ENCODE data around the gene VCAM1.
A peak's percentile ranks its signal among the peaks of the same experiment; 100 is the strongest.
"Not testable (repeated sequence)": the region's sequence is repeated elsewhere in the genome, so short reads cannot be mapped to it uniquely, and the experiment has no call there.

Gene VCAM1, protein sequence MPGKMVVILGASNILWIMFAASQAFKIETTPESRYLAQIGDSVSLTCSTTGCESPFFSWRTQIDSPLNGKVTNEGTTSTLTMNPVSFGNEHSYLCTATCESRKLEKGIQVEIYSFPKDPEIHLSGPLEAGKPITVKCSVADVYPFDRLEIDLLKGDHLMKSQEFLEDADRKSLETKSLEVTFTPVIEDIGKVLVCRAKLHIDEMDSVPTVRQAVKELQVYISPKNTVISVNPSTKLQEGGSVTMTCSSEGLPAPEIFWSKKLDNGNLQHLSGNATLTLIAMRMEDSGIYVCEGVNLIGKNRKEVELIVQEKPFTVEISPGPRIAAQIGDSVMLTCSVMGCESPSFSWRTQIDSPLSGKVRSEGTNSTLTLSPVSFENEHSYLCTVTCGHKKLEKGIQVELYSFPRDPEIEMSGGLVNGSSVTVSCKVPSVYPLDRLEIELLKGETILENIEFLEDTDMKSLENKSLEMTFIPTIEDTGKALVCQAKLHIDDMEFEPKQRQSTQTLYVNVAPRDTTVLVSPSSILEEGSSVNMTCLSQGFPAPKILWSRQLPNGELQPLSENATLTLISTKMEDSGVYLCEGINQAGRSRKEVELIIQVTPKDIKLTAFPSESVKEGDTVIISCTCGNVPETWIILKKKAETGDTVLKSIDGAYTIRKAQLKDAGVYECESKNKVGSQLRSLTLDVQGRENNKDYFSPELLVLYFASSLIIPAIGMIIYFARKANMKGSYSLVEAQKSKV

DNA sequence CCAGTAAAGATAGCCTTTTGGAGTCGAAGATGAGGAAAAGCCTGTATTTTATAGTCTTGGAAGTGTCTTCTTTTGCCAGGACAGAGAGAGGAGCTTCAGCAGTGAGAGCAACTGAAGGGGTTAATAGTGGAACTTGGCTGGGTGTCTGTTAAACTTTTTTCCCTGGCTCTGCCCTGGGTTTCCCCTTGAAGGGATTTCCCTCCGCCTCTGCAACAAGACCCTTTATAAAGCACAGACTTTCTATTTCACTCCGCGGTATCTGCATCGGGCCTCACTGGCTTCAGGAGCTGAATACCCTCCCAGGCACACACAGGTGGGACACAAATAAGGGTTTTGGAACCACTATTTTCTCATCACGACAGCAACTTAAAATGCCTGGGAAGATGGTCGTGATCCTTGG, at the start of gene VCAM1:
Gene VCAM1 (plus strand): TSS at position 253 of the 400 bp plus-strand sequence. CDS start 119 bp downstream, at position 372.
- peak; percentile 60 for DNase-seq (ENCODE audit: low read depth)

- DNase-seq (ENCODE audit: low read depth): no peak
Observed at GRCh38 chr1:100670083-100670482, 49.5 kb upstream of the VCAM1 start.

GRCh38 chr1:100671601-100672000, 47.9 kb upstream of the VCAM1 start:
- peak; percentile 7 for DNase-seq (ENCODE audit: low read depth)

GRCh38 chr1:100683448-100684349, 35.8 kb upstream of the VCAM1 start:
- DNase-seq (ENCODE audit: low read depth): no peak

- peak; percentile 67 for DNase-seq (ENCODE audit: low read depth)
Observed at GRCh38 chr1:100699744-100700143, 19.8 kb upstream of the VCAM1 start.

DNA sequence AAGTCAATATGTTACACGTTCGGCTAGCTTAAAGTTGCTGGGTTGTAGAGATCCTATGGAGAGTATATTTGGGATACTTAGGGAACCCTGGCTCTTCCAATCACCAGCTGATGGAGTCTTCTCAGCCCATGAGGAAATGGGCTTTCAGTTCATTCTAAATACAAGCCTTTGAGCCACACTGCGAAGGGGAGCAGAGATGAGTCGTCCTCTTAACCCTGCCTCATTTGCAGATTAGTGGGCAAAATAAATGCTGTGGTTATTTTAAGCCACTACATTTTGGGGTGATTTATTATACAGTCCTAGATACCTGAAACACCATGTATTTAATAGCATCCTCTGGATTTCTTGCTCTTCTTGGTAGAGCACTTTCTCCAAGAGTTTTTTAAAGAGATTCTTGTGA, 19.0 kb upstream of the VCAM1 start:
- peak; percentile 24 for DNase-seq (ENCODE audit: low read depth)

- DNase-seq (ENCODE audit: low read depth): no peak
Observed at GRCh38 chr1:100703052-100703451, 16.5 kb upstream of the VCAM1 start.

DNA sequence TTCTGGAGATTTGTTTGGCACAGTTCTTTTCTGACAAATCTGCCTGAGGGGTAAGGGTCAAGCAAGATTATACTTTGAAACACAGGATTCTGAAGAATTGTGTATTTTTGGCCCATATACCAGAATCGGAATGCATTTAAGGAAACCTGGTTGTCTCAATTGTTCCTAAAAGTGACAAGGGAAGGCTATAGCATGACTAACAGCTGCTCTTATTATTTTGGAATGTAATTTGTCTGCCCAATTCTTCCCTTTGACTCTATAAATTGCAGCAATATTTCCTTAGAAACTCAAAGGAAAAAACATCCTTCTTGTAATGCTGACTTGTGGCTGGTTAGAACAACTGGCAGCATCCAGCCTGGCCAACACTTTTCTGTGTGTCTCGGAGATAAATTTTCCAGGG, 15.8 kb upstream of the VCAM1 start:
- DNase-seq (ENCODE audit: low read depth): no peak

- DNase-seq (ENCODE audit: low read depth): no peak
Observed at GRCh38 chr1:100704473-100704872, 15.1 kb upstream of the VCAM1 start.

GRCh38 chr1:100706296-100706695, 13.2 kb upstream of the VCAM1 start:
- no peak for DNase-seq (ENCODE audit: low read depth)

DNA sequence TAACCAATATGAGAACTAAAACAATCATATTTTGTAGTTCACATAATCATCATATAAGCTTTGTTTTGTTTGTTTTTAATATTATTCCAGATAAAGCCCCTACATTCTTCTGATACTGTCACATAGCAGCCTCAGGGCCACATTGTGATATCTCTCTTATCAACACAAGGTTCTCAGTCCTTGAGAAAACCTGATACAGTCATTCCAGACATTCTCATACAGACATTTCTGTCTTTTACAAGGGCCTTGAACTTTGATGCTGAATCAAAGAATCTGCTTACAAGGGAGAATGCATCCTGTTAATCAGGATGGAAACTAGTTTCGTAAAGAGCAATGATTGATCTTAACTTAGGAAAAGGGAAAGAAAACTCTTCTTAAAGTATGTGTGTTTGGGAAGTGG, 12.7 kb upstream of the VCAM1 start:
- DNase-seq (ENCODE audit: low read depth): no peak

GRCh38 chr1:100708476-100709062, 11.0 kb upstream of the VCAM1 start:
- peak; percentile 55 for DNase-seq (ENCODE audit: low read depth)

DNA sequence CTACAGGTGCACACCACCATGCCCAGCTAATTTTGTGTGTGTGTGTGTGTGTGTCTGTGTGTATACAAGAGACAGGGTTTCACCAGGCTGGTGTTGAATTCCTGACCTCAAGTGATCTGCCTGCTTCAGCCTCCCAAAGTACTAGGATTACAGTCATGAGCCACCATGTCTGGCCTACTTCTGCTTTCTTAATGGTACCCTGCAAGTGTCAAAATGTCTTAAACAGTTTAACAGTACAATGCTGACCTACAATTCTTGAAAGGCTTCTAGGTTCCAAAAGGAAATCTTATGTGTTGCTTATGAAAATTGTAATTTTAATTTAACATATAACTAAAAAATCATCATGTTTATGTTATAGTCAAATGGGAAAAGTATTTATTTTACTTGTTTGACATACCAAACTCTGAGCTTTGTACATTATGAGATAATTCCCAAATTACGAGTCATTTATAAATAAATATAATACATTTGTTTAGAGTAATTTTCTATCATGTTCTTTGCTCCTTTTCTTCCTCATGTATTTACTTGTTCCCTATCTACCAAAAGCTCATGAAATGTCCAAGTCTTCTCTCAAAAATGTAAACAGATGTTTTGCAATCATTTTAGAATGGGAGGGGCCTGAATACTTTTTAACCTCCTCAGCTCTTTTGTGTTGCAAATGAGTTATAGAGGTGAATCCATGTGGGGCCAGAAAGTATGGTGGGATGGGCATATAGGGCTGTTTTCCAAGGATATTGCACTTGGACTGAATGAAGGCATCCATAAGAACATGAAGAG, 8.4 kb upstream of the VCAM1 start:
- DNase-seq (ENCODE audit: low read depth): peak; percentile 77

DNA sequence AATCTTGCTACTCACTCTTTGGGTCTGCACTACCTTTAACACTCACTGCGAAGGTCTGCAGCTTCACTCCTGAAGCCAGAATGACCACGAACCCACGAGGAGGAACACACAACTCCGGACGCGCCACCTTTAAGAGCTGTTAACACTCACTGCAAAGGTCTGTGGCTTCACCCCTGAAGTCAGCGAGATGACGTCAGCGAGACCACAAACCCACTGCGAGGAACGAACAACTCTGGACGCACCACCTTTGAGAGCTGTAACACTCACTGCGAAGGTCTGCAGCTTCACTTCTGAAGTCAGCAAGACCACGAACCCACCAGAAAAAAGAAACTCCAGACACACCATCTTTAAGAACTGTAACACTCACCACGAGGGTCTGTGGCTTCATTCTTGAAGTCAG, 6.5 kb upstream of the VCAM1 start:
- not testable (repeated sequence) for DNase-seq (ENCODE audit: low read depth)

DNA sequence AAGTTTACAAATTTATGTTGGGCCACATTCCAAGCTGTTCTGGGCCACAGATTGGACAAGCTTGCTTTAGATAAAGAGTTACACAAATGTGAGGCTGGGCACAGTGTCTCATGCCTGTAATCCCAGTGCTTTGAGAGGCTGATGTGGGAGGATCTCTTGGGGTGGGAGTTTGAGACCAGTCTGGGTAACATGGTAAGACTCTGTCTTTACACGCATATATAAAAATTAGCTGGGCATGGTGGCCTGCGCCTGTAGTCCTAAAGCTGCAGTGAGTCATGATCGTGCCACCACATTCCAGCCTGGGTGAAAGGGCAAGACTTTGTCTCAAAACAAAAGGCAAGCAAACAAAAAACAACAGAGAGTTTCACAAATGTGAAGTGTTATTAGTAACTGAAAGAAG, 5.9 kb upstream of the VCAM1 start:
- no peak for DNase-seq (ENCODE audit: low read depth)

GRCh38 chr1:100714599-100714998, 4.9 kb upstream of the VCAM1 start:
- DNase-seq (ENCODE audit: low read depth): no peak

- DNase-seq (ENCODE audit: low read depth): no peak
Observed at GRCh38 chr1:100717218-100717617, 2.3 kb upstream of the VCAM1 start.

- DNase-seq (ENCODE audit: low read depth): no peak
Observed at GRCh38 chr1:100718581-100718980, 961 bp upstream of the VCAM1 start.

DNA sequence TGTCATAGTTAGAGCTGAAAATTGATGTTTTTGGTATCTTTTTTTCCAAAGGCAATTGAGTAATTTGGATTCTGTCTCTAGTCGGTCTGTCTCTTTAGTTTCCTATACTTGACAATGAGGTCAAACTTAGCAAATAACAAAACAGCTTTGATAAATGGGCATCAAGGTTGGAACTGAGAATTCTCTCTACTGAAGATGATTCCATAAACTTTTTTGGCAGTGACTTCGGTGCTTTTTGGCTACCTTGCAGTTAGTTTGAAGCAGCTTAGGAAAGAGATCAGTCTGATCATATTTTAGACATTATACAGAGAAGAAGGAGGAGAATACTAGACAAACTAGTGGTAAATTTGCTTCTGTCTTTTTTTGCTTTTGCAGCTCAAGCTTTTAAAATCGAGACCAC, 559 bp downstream of the VCAM1 start:
- DNase-seq (ENCODE audit: low read depth): no peak

- DNase-seq (ENCODE audit: low read depth): no peak
Observed at GRCh38 chr1:100720751-100721150, 1.2 kb downstream of the VCAM1 start.

- peak; percentile 92 for DNase-seq (ENCODE audit: low read depth)
Observed at GRCh38 chr1:100721526-100722207, 2.1 kb downstream of the VCAM1 start.

Measured in iris pigment epithelial cell (primary cell).